HepG2 (cell line): ENCODE data around the gene TASL. TPM values are rescaled to one million over a fixed set of nuclear protein-coding genes. Genes with fewer than 3 reads are reported as not detected.

Experiments
- ATAC-seq: fragments of 200-7000 bp; cut with Tn5 transposase; 3 replicates; pipeline ENCODE4 v1.9.1; 2020; ENCODE audit warnings: mild to moderate bottlenecking, moderate library complexity
- BruUV-seq: library from RNA; stranded (reverse); fragments of 400-500 nt; replicated peaks from 2 replicates; lab custom pipeline; 2021; lab: Mats Ljungman, UMichigan
- CTCF ChIA-PET: fragments of 300-600 bp; formaldehyde crosslinking; extraction: SDS; loops from one replicate; lab custom pipeline; 2021; ENCODE audit warnings: low total read pairs, inconsistent platforms, low intra/inter-chr PET ratio; lab: Yijun Ruan, JAX
- POLR2A ChIA-PET: fragments of 350-600 bp; sonication (Branson Sonifier 250); formaldehyde crosslinking; loops from one replicate; lab custom pipeline; 2020; ENCODE audit warnings: antibody characterized with exemption, inconsistent platforms; lab: Yijun Ruan, JAX
- DNase-seq: peaks from one replicate; pipeline ENCODE4 v3.0.0-alpha.2; 2015; ENCODE audit warnings: low spot score
- FAIRE-seq: peaks from 3 replicates; lab custom pipeline; 2011; peaks lifted over from hg19 to GRCh38; lab: Jason Lieb, UNC
- H2AFZ ChIP-seq: one replicate; pipeline ENCODE4 v1.6.1; 2011; ENCODE audit warnings: low read length, inconsistent platforms
- H3K27ac ChIP-seq: fragments of 300-600 bp; 3 replicates; pipeline ENCODE4 v1.8.0; 2011; ENCODE audit warnings: mixed run types, mild to moderate bottlenecking, mixed read lengths, low read length, inconsistent platforms; ENCODE audit not compliant: insufficient read depth; ENCODE audit errors: extremely low read length
- H3K27me3 ChIP-seq, 2 experiments: fragments of 200-600 bp in 1 of 2; 2 replicates in 1 of 2; 3 replicates in 1 of 2; pipeline versions ENCODE4 v1.6.0 to v1.8.0; 2011; ENCODE audit warnings: low read length in 2 of 2, mild to moderate bottlenecking in 2 of 2, moderate library complexity in 2 of 2, inconsistent platforms in 1 of 2; ENCODE audit not compliant: insufficient read depth in 2 of 2, control insufficient read depth in 1 of 2
- H3K36me3 ChIP-seq, 2 experiments: fragments of 200-600 bp in 1 of 2; replicated peaks in 1 of 2; 2 replicates in 1 of 2; 3 replicates in 1 of 2; pipeline versions ENCODE4 v1.5.1 to v1.8.0; 2011; ENCODE audit warnings: low read length in 2 of 2, inconsistent platforms in 1 of 2; ENCODE audit not compliant: insufficient read depth in 2 of 2, control insufficient read depth in 1 of 2
- H3K4me1 ChIP-seq: 2 replicates; pipeline ENCODE4 v1.5.1; 2012; ENCODE audit warnings: low read length, inconsistent platforms; ENCODE audit not compliant: insufficient read depth
- H3K4me2 ChIP-seq: 2 replicates; pipeline ENCODE4 v1.6.0; 2011; ENCODE audit warnings: low read depth, low read length, inconsistent platforms
- H3K4me3 ChIP-seq, 3 experiments: fragments of 200-600 bp in 1 of 3; sonication (generic), shearing (Covaris generic) in 1 of 3; replicated peaks in 1 of 3; 2 replicates each; pipeline ENCODE4 v1.5.1; 2011 to 2016; ENCODE audit warnings: low read length in 3 of 3, inconsistent platforms in 2 of 3, low read depth in 2 of 3, mild to moderate bottlenecking in 2 of 3, control low read depth in 1 of 3, mixed read lengths in 1 of 3; ENCODE audit not compliant: insufficient read depth in 1 of 3
- H3K79me2 ChIP-seq: one replicate; pipeline ENCODE4 v1.6.1; 2011; ENCODE audit warnings: low read length, inconsistent platforms; ENCODE audit not compliant: insufficient read depth
- H3K9ac ChIP-seq: 2 replicates; pipeline ENCODE4 v1.6.0; 2011; ENCODE audit warnings: mild to moderate bottlenecking, low read depth, low read length, inconsistent platforms; ENCODE audit not compliant: insufficient read depth
- H3K9me3 ChIP-seq: 2 replicates; pipeline ENCODE4 v1.5.1; 2012; ENCODE audit warnings: mild to moderate bottlenecking, low read length
- H4K20me1 ChIP-seq: 2 replicates; pipeline ENCODE4 v1.6.0; 2011; ENCODE audit warnings: inconsistent platforms, mild to moderate bottlenecking, low read length, moderate library complexity; ENCODE audit not compliant: insufficient read depth
- ARNT2 ChIP-seq: sonication (generic); formaldehyde crosslinking; IDR thresholded peaks from 2 replicates; pipeline ENCODE4 v1.8.0; 2022; ENCODE audit warnings: mild to moderate bottlenecking, low read depth, missing genetic modification reagents, moderate library complexity
- DDIT3 ChIP-seq: sonication (generic); formaldehyde crosslinking; IDR thresholded peaks from 2 replicates; pipeline ENCODE4 v1.4.0; 2020; ENCODE audit warnings: mild to moderate bottlenecking, missing genetic modification reagents
- EP300 ChIP-seq, 3 experiments: sonication (generic) in 1 of 3; formaldehyde crosslinking in 1 of 3; IDR thresholded peaks; 2 replicates each; pipeline versions ENCODE4 v1.5.1 to v1.6.1; 2011 to 2020; ENCODE audit warnings: low read depth in 2 of 3, low read length in 2 of 3, borderline replicate concordance in 1 of 3, improper control_type of control experiment in 1 of 3, mild to moderate bottlenecking in 1 of 3, missing genetic modification reagents in 1 of 3, moderate library complexity in 1 of 3
- HOXD1 ChIP-seq: sonication (generic); formaldehyde crosslinking; IDR thresholded peaks from 2 replicates; pipeline ENCODE4 v1.5.0; 2020; ENCODE audit warnings: missing genetic modification reagents
- ISL2 ChIP-seq: sonication (generic); formaldehyde crosslinking; IDR thresholded peaks from 2 replicates; pipeline ENCODE4 v1.5.0; 2020; ENCODE audit warnings: missing genetic modification reagents
- LBX2 ChIP-seq: sonication (generic); formaldehyde crosslinking; IDR thresholded peaks from 2 replicates; pipeline ENCODE4 v1.5.0; 2020; ENCODE audit warnings: missing genetic modification reagents, mild to moderate bottlenecking, borderline replicate concordance
- MED1 ChIP-seq: sonication (generic); formaldehyde crosslinking; IDR thresholded peaks from 2 replicates; pipeline ENCODE4 v1.4.0; 2020; ENCODE audit warnings: missing genetic modification reagents
- SOX5 ChIP-seq: IDR thresholded peaks from 2 replicates; pipeline ENCODE4 v1.6.1; 2016; ENCODE audit warnings: borderline replicate concordance
- SPEN ChIP-seq: sonication (generic); formaldehyde crosslinking; IDR thresholded peaks from 2 replicates; pipeline ENCODE4 v1.5.1; 2020; ENCODE audit warnings: low read depth, mild to moderate bottlenecking, missing genetic modification reagents
- ZNF280D ChIP-seq: sonication (generic); formaldehyde crosslinking; IDR thresholded peaks from 2 replicates; pipeline ENCODE4 v1.5.1; 2020; ENCODE audit warnings: mild to moderate bottlenecking, missing genetic modification reagents
- ZNF510 ChIP-seq: sonication (generic); formaldehyde crosslinking; IDR thresholded peaks from 2 replicates; pipeline ENCODE4 v1.4.0; 2020; ENCODE audit warnings: low read depth, mild to moderate bottlenecking, missing genetic modification reagents
- ZNF547 ChIP-seq: sonication (generic); formaldehyde crosslinking; IDR thresholded peaks from 2 replicates; pipeline ENCODE4 v1.5.1; 2020; ENCODE audit warnings: mild to moderate bottlenecking, missing genetic modification reagents
- ZNF784 ChIP-seq: sonication (generic); formaldehyde crosslinking; IDR thresholded peaks from 2 replicates; pipeline ENCODE4 v1.5.1; 2020; ENCODE audit warnings: missing genetic modification reagents, mild to moderate bottlenecking, borderline replicate concordance
- WGBS: methylation state at CpG from one replicate; pipeline ENCODE4 v1.1.6; 2017; ENCODE audit warnings: low lambda C conversion rate; 5-methylcytosine and 5-hydroxymethylcytosine counted together
- in situ Hi-C: cut with HindIII; loops from 2 replicates; pipeline ENCODE4 v1.10.0; 2017; ENCODE audit warnings: low pct_unique_long_range_greater_than_20kb; ENCODE audit not compliant: extremely low pct_ligation_motif_present
- intact Hi-C: fragments of 100-400 bp; cut with micrococcal nuclease; formaldehyde crosslinking; loops from one replicate; pipeline ENCODE4 v1.10.0; 2022; ENCODE audit not compliant: unreplicated experiment
- polyA plus RNA-seq, 8 experiments: library from polyadenylated mRNA; depleted of rRNA in 3 of 8; stranded (reverse) in 7 of 8; unstranded in 1 of 8; fragments of >200 nt; fragmentation: Illumina TruSeq in 4 of 8; extraction: Trizol in 4 of 8; gene quantifications; 2 replicates each; pipeline versions ENCODE4 v1.2.1 to v1.2.3, GENCODE V29; 2011 to 2016; ENCODE audit warnings: low read depth in 4 of 8, missing spikeins in 1 of 8, mixed read lengths in 1 of 8; ENCODE audit not compliant: insufficient read depth in 1 of 8
- total RNA-seq, 5 experiments: library from RNA; depleted of rRNA; stranded (reverse); fragments of >200 nt; fragmentation: Illumina TruSeq; extraction: Trizol; gene quantifications; 2 replicates each; pipeline ENCODE4 v1.2.3, GENCODE V29; 2016; ENCODE audit warnings: low read depth in 1 of 5

Gene TASL
- total and polyA plus RNA-seq, 2 of the 13 experiments (the other 11 are each of a cell fraction or from before 2014, with no cell fraction given) = not detected

GRCh38 chrX:30626402-30626801 is 48.8 kb upstream of the TASL start (continued):
- TF ChIP-seq LBX2 (no peak), HOXD1 (no peak), SPEN (no peak), ISL2 (CRISPR knock-in tag) (peak; percentile 75), ZNF510 (CRISPR knock-in tag) (no peak), ZNF547 (CRISPR knock-in tag) (no peak), MED1 (CRISPR knock-in tag) (peak; percentile 53), DDIT3 (CRISPR knock-in tag) (no peak), ARNT2 (CRISPR knock-in tag) (no peak), SOX5 (CRISPR knock-in tag) (peak; percentile 35; the same call in 1 of the 2 replicates), EP300 (IDR thresholded peaks at IDR 0.05; ENCODE audit: low read depth in 2 of 2, low read length in 2 of 2) (peak in 1 of 2 experiments; percentile 39; a peak in 1 of 4 replicates), EP300 (CRISPR knock-in tag; IDR thresholded peaks at IDR 0.05; ENCODE audit: borderline replicate concordance) (no peak)

GRCh38 chrX:30622361-30622760 is 44.8 kb upstream of the TASL start:
- POLR2A ChIA-PET = no interaction called here
- intact Hi-C loops = no loop called here
- WGBS = 91% methylated on average over 2 of the region's 2 CpGs
- peaks cover 7% of the 10 kb centered on the region; the same call in 1 of the 2 replicates for H3K9me3 ChIP-seq
- TF ChIP-seq ZNF280D (CRISPR knock-in tag) (peak; percentile 84; the same call in 1 of the 2 replicates), ZNF784 (CRISPR knock-in tag) (no peak)
- TF ChIP-seq, all 625 proteins: peak for 1
- H3K4me1 ChIP-seq = peaks cover 26% of the 10 kb centered on the region
- FAIRE-seq (no peak), DNase-seq (no peak), ATAC-seq (no peak)
- H3K27ac ChIP-seq = no peak overlapping the region
- H3K4me2 ChIP-seq = no peak overlapping the region
- no peak overlapping the region for H3K9ac ChIP-seq
- BruUV-seq = no TSS peak
- no peak overlapping the region for H2AFZ ChIP-seq
- in situ Hi-C loops = no loop called here
- no peaks in the 10 kb centered on the region for H3K79me2 ChIP-seq
- H4K20me1 ChIP-seq = no peaks in the 10 kb centered on the region
- no peaks in the 10 kb centered on the region for H3K36me3 ChIP-seq
- no peak overlapping the region for H3K4me3 ChIP-seq
- H3K27me3 ChIP-seq = no peaks in the 10 kb centered on the region
- CTCF ChIA-PET = no interaction called here
